Measurements from ENCODE around the gene SKI.

GRCh38 chr1:2242814-2243725, 15.0 kb downstream of the SKI start:
- TF ChIP-seq CTCF (IDR thresholded peaks at IDR 0.05; ENCODE audit: low read depth, low read length) (no peak), MAX (IDR thresholded peaks at IDR 0.05; ENCODE audit: low read depth, low read length) (no peak)
